SK-N-SH (cell line): ENCODE data around the gene SETDB2. TPM values are rescaled to one million over a fixed set of nuclear protein-coding genes. Genes with fewer than 3 reads are reported as not detected.

Source experiments
- CTCF ChIA-PET: fragments of 300-600, 350-600 bp; formaldehyde crosslinking; extraction: SDS; loops from one replicate; lab custom pipeline; 2021; lab: Yijun Ruan, JAX
- POLR2A ChIA-PET: fragments of 350-600 bp; sonication (Branson Sonifier 250); formaldehyde crosslinking; extraction: SDS; loops from one replicate; lab custom pipeline; 2020; ENCODE audit warnings: antibody characterized with exemption, inconsistent platforms; lab: Yijun Ruan, JAX
- DNase-seq: peaks from one replicate; pipeline ENCODE4 v3.0.0; 2012
- H2AFZ ChIP-seq: fragments of 200-600 bp; sonication (generic); 2 replicates; pipeline ENCODE4 v1.8.1; 2016; ENCODE audit warnings: antibody characterized with exemption, mild to moderate bottlenecking, low read depth
- H3F3A ChIP-seq: fragments of 200-600 bp; sonication (generic); replicated peaks from 2 replicates; pipeline ENCODE3; 2016; ENCODE audit warnings: antibody characterized with exemption, mild to moderate bottlenecking; ENCODE audit not compliant: insufficient read depth
- H3K27ac ChIP-seq, 2 experiments: fragments of 200-500 bp in 1 of 2; fragments of 200-600 bp in 1 of 2; sonication (Bioruptor generic) in 1 of 2; sonication (generic), shearing (Covaris generic) in 1 of 2; 2 replicates each; pipeline versions ENCODE4 v1.5.1 to v1.6.1; 2014 to 2016; ENCODE audit warnings: low read depth in 2 of 2, inconsistent platforms in 1 of 2, low read length in 1 of 2, mild to moderate bottlenecking in 1 of 2, mixed read lengths in 1 of 2
- H3K27me3 ChIP-seq: fragments of 200-600 bp; sonication (generic), shearing (Covaris generic); 2 replicates; pipeline ENCODE4 v1.6.1; 2016; ENCODE audit warnings: mixed run types; ENCODE audit not compliant: insufficient read depth
- H3K36me3 ChIP-seq, 2 experiments: fragments of 200-500 bp in 1 of 2; fragments of 200-600 bp in 1 of 2; sonication (Bioruptor generic) in 1 of 2; sonication (generic) in 1 of 2; replicated peaks in 1 of 2; 2 replicates each; pipeline versions ENCODE3 to v1.5.1; 2014 to 2016; ENCODE audit warnings: low read length in 1 of 2, mild to moderate bottlenecking in 1 of 2; ENCODE audit not compliant: insufficient read depth in 2 of 2, control insufficient read depth in 1 of 2
- H3K4me1 ChIP-seq, 2 experiments: fragments of 200-500 bp in 1 of 2; fragments of 200-600 bp in 1 of 2; sonication (Bioruptor generic) in 1 of 2; sonication (generic), shearing (Covaris generic) in 1 of 2; 2 replicates each; pipeline versions ENCODE4 v1.5.1 to v1.6.1; 2014 to 2016; ENCODE audit warnings: low read depth in 1 of 2, low read length in 1 of 2, mixed run types in 1 of 2; ENCODE audit not compliant: insufficient read depth in 2 of 2, control insufficient read depth in 1 of 2
- H3K4me2 ChIP-seq: fragments of 200-600 bp; sonication (generic), shearing (Covaris generic); 2 replicates; pipeline ENCODE4 v1.6.1; 2017; ENCODE audit warnings: mixed run types
- H3K4me3 ChIP-seq, 2 experiments: fragments of 200-500 bp in 1 of 2; fragments of 200-600 bp in 1 of 2; sonication (Bioruptor generic) in 1 of 2; sonication (generic), shearing (Covaris generic) in 1 of 2; 2 replicates each; pipeline versions ENCODE4 v1.5.1 to v1.8.1; 2014 to 2016; ENCODE audit warnings: low read depth in 2 of 2, inconsistent platforms in 1 of 2, low read length in 1 of 2, mild to moderate bottlenecking in 1 of 2, mixed read lengths in 1 of 2, moderate library complexity in 1 of 2
- H3K79me2 ChIP-seq: fragments of 200-600 bp; sonication (generic); 2 replicates; pipeline ENCODE4 v1.8.1; 2017; ENCODE audit warnings: mild to moderate bottlenecking; ENCODE audit not compliant: insufficient read depth
- H3K9ac ChIP-seq: fragments of 200-600 bp; sonication (generic); 2 replicates; pipeline ENCODE4 v1.6.1; 2017; ENCODE audit warnings: mixed run types
- H3K9me2 ChIP-seq: fragments of 200-600 bp; sonication (generic); 2 replicates; pipeline ENCODE4 v1.6.1; 2017; ENCODE audit warnings: mixed run types
- H3K9me3 ChIP-seq: fragments of 200-600 bp; sonication (generic); 2 replicates; pipeline ENCODE4 v1.6.1; 2017; ENCODE audit warnings: mixed run types, mild to moderate bottlenecking, moderate library complexity
- H4K20me1 ChIP-seq: fragments of 200-600 bp; sonication (generic); 2 replicates; pipeline ENCODE4 v1.6.1; 2017; ENCODE audit warnings: mild to moderate bottlenecking, mixed run types; ENCODE audit not compliant: insufficient read depth
- EP300 ChIP-seq, 2 experiments: IDR thresholded peaks; 2 replicates each; pipeline versions ENCODE4 v1.4.0 to v1.6.1; 2012; ENCODE audit warnings: borderline replicate concordance in 1 of 2, low read depth in 1 of 2, low read length in 1 of 2
- EZH2phosphoT487 ChIP-seq: fragments of 200-600 bp; sonication (generic); IDR thresholded peaks from 2 replicates; pipeline ENCODE4 v1.6.1; 2017; ENCODE audit warnings: low read depth, mixed run types, mild to moderate bottlenecking, antibody characterized with exemption, moderate library complexity, borderline replicate concordance
- FOXJ3 ChIP-seq: sonication (generic); formaldehyde crosslinking; IDR thresholded peaks from 2 replicates; pipeline ENCODE4 v1.5.1; 2020; ENCODE audit warnings: mild to moderate bottlenecking, missing genetic modification reagents
- MEF2A ChIP-seq: IDR thresholded peaks from 2 replicates; pipeline ENCODE4 v1.4.0; 2012; ENCODE audit warnings: low read depth, borderline replicate concordance
- MXI1 ChIP-seq: IDR thresholded peaks from 2 replicates; pipeline ENCODE4 v1.6.1; 2012; ENCODE audit warnings: mild to moderate bottlenecking, low read depth, low read length, improper control_type of control experiment
- POLR2AphosphoS5 ChIP-seq: IDR thresholded peaks from 2 replicates; pipeline ENCODE4 v1.6.1; 2012; ENCODE audit warnings: low read depth, low read length
- RCOR1 ChIP-seq: fragments of 150-350 bp; IDR thresholded peaks from 2 replicates; pipeline ENCODE4 v1.6.1; 2017; ENCODE audit warnings: antibody characterized with exemption, low read length
- SMC3 ChIP-seq: IDR thresholded peaks from 2 replicates; pipeline ENCODE4 v1.6.1; 2012; ENCODE audit warnings: low read depth, low read length, improper control_type of control experiment
- TAF1 ChIP-seq: IDR thresholded peaks from 2 replicates; pipeline ENCODE4 v1.6.1; 2012; ENCODE audit warnings: low read depth, mild to moderate bottlenecking, low read length, moderate library complexity, borderline replicate concordance
- TCF12 ChIP-seq: IDR thresholded peaks from 2 replicates; pipeline ENCODE4 v1.4.0; 2012
- TEAD4 ChIP-seq: IDR thresholded peaks from 2 replicates; pipeline ENCODE4 v1.4.0; 2012; ENCODE audit warnings: mild to moderate bottlenecking, borderline replicate concordance; ENCODE audit not compliant: insufficient read depth
- USF2 ChIP-seq: fragments of 150-350 bp; IDR thresholded peaks from 2 replicates; pipeline ENCODE4 v1.6.1; 2017; ENCODE audit warnings: antibody characterized with exemption, low read length, low read depth, borderline replicate concordance
- YY1 ChIP-seq: IDR thresholded peaks from 2 replicates; pipeline ENCODE4 v1.4.0; 2012; ENCODE audit warnings: low read depth, mild to moderate bottlenecking
- WGBS: methylation state at CpG from one replicate; pipeline ENCODE4 v1.1.6; 2017; ENCODE audit warnings: low lambda C conversion rate; 5-methylcytosine and 5-hydroxymethylcytosine counted together
- polyA plus RNA-seq, 3 experiments: library from polyadenylated mRNA; depleted of rRNA; stranded (reverse); fragments of >200 nt; gene quantifications; 2 replicates each; pipeline ENCODE4 v1.2.3, GENCODE V29; 2012
- TF ChIP-seq, protein P1 (sequence below): IDR thresholded peaks from 2 replicates; pipeline ENCODE4 v1.4.0; 2012; ENCODE audit warnings: low read depth
- TF ChIP-seq, protein P2 (sequence below): IDR thresholded peaks from 2 replicates; pipeline ENCODE4 v1.4.0; 2012; ENCODE audit warnings: low read depth, borderline replicate concordance
- TF ChIP-seq, protein P3 (sequence below): IDR thresholded peaks from 2 replicates; pipeline ENCODE4; 2012

Gene SETDB2
- polyA plus RNA-seq, 1 of the 3 experiments (the other 2 are of a cell fraction) = 1.9 TPM

GRCh38 chr13:49464085-49464484 is 20.0 kb downstream of the SETDB2 start:
- H4K20me1 ChIP-seq = no peaks in the 10 kb centered on the region
- peaks cover 28 to 57% of the 10 kb centered on the region in 2 experiments for H3K36me3 ChIP-seq
- H3K4me2 ChIP-seq = no peak overlapping the region
- H3F3A ChIP-seq = no peaks in the 10 kb centered on the region
- ChIA-PET CTCF (no interaction called here), POLR2A (no interaction called here)
- 74% methylated on average over 1 of the region's 1 CpG for WGBS
- H3K27ac ChIP-seq = no peak overlapping the region
- H3K9me3 ChIP-seq = no peaks in the 10 kb centered on the region
- no peak for DNase-seq
- H3K4me1 ChIP-seq = no peaks in the 10 kb centered on the region; a peak in 1 of 4 replicates
- H3K9ac ChIP-seq = no peak overlapping the region
- no peaks in the 10 kb centered on the region for H3K79me2 ChIP-seq
- no peak for TF ChIP-seq TAF1
- no peak for TF ChIP-seq YY1
- no peak for TF ChIP-seq TEAD4
- TF ChIP-seq, protein P1, sequence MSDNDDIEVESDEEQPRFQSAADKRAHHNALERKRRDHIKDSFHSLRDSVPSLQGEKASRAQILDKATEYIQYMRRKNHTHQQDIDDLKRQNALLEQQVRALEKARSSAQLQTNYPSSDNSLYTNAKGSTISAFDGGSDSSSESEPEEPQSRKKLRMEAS = no peak
- no peak for TF ChIP-seq FOXJ3
- no peak for TF ChIP-seq POLR2AphosphoS5
- H3K9me2 ChIP-seq = no peaks in the 10 kb centered on the region; the same call in 1 of the 2 replicates
- no peaks in the 10 kb centered on the region for H3K27me3 ChIP-seq
- no peak overlapping the region for H3K4me3 ChIP-seq
- no peak overlapping the region for H2AFZ ChIP-seq

- no peaks in the 10 kb centered on the region for H3K9me3 ChIP-seq
- no peaks in the 10 kb centered on the region for H3K79me2 ChIP-seq
- H3K4me2 ChIP-seq = no peak overlapping the region
- H3K9me2 ChIP-seq = no peaks in the 10 kb centered on the region; the same call in 1 of the 2 replicates
- no peaks in the 10 kb centered on the region for H3K27me3 ChIP-seq
- no peaks in the 10 kb centered on the region for H3F3A ChIP-seq
- TF ChIP-seq USF2 (no peak), TCF12 (no peak)
- no peak overlapping the region for H3K27ac ChIP-seq
- POLR2A ChIA-PET = no interaction called here
- DNase-seq = no peak
- H2AFZ ChIP-seq = no peak overlapping the region
- H3K4me1 ChIP-seq = no peaks in the 10 kb centered on the region
- H3K36me3 ChIP-seq = peaks cover 28 to 61% of the 10 kb centered on the region in 2 experiments
- H4K20me1 ChIP-seq = no peaks in the 10 kb centered on the region
- H3K4me3 ChIP-seq = no peak overlapping the region
- 90% methylated on average over 4 of the region's 4 CpGs for WGBS
- no peak overlapping the region for H3K9ac ChIP-seq
- CTCF ChIA-PET = no interaction called here
These were observed 20.7 kb downstream of the SETDB2 start for GRCh38 chr13:49464621-49465325.

- Histone ChIP-seq H3K4me2 (no peak overlapping the region), H2AFZ (no peak overlapping the region), H3K27me3 (no peaks in the 10 kb centered on the region), H3K4me1 (no peaks in the 10 kb centered on the region), H3F3A (no peaks in the 10 kb centered on the region), H3K27ac (no peak overlapping the region), H3K4me3 (no peak overlapping the region), H3K9ac (no peak overlapping the region), H3K36me3 (peaks cover 21 to 62% of the 10 kb centered on the region in 2 experiments), H3K9me3 (no peaks in the 10 kb centered on the region), H3K9me2 (no peaks in the 10 kb centered on the region; the same call in 1 of the 2 replicates), H3K79me2 (no peaks in the 10 kb centered on the region), H4K20me1 (no peaks in the 10 kb centered on the region)
- DNase-seq = no peak
- ChIA-PET POLR2A (no interaction called here), CTCF (no interaction called here)
- WGBS = 95% methylated on average over 5 of the region's 5 CpGs
- TF ChIP-seq YY1 = no peak
- no peak for TF ChIP-seq RCOR1
- TF ChIP-seq, protein P2, sequence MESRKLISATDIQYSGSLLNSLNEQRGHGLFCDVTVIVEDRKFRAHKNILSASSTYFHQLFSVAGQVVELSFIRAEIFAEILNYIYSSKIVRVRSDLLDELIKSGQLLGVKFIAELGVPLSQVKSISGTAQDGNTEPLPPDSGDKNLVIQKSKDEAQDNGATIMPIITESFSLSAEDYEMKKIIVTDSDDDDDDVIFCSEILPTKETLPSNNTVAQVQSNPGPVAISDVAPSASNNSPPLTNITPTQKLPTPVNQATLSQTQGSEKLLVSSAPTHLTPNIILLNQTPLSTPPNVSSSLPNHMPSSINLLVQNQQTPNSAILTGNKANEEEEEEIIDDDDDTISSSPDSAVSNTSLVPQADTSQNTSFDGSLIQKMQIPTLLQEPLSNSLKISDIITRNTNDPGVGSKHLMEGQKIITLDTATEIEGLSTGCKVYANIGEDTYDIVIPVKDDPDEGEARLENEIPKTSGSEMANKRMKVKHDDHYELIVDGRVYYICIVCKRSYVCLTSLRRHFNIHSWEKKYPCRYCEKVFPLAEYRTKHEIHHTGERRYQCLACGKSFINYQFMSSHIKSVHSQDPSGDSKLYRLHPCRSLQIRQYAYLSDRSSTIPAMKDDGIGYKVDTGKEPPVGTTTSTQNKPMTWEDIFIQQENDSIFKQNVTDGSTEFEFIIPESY = no peak
- no peak for TF ChIP-seq SMC3
- TF ChIP-seq TEAD4 = no peak
- TF ChIP-seq, protein P3, sequence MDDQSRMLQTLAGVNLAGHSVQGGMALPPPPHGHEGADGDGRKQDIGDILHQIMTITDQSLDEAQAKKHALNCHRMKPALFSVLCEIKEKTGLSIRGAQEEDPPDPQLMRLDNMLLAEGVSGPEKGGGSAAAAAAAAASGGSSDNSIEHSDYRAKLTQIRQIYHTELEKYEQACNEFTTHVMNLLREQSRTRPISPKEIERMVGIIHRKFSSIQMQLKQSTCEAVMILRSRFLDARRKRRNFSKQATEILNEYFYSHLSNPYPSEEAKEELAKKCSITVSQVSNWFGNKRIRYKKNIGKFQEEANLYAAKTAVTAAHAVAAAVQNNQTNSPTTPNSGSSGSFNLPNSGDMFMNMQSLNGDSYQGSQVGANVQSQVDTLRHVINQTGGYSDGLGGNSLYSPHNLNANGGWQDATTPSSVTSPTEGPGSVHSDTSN = no peak
- TF ChIP-seq EP300 (IDR thresholded peaks at IDR 0.05; ENCODE audit: borderline replicate concordance in 1 of 2, low read depth in 1 of 2, low read length in 1 of 2) = no peak
- no peak for TF ChIP-seq EZH2phosphoT487
- TF ChIP-seq MEF2A = no peak
- no peak for TF ChIP-seq TCF12
- no peak for TF ChIP-seq MXI1
- no peak for TF ChIP-seq FOXJ3
These were observed 22.3 kb downstream of the SETDB2 start for GRCh38 chr13:49466292-49466838.
